H1 (cell line): ENCODE results near the gene EIF2A. TPM values are rescaled to one million over a fixed set of nuclear protein-coding genes. Genes with fewer than 3 reads are reported as not detected.

Experiments used
- polyA plus RNA-seq, 7 experiments: library from polyadenylated mRNA; depleted of rRNA in 3 of 7; stranded (reverse) in 5 of 7; unstranded in 2 of 7; fragments of >200 nt in 5 of 7; fragments of 200-250 nt in 2 of 7; gene quantifications; 1 replicate in 5 of 7; 2 replicates in 1 of 7; 4 replicates in 1 of 7; pipeline versions ENCODE4 v1.2.1 to v1.2.3, GENCODE V29; 2011 to 2013; ENCODE audit warnings: missing spikeins in 2 of 7, mixed read lengths in 2 of 7
- total RNA-seq: library from RNA; stranded (reverse); fragmentation: NEBNext Ultra II Directional; extraction: Animal tissue kit (Norgen Biotek cat#: 25700); gene quantifications from 2 replicates; pipeline ENCODE4 v1.2.1, GENCODE V29; 2021
- TF ChIP-seq, protein P1 (sequence below): fragments of 300-600 bp; sonication (generic); IDR thresholded peaks from 2 replicates; pipeline ENCODE4 v1.7.1; 2012; ENCODE audit warnings: low read length, moderate library complexity, mild to moderate bottlenecking, inconsistent platforms; ENCODE audit not compliant: insufficient replicate concordance

Gene EIF2A
- total and polyA plus RNA-seq, 2 of the 8 experiments (the other 6 are each of a cell fraction or from before 2014, with no cell fraction given): 59.3 to 91.6 TPM

DNA sequence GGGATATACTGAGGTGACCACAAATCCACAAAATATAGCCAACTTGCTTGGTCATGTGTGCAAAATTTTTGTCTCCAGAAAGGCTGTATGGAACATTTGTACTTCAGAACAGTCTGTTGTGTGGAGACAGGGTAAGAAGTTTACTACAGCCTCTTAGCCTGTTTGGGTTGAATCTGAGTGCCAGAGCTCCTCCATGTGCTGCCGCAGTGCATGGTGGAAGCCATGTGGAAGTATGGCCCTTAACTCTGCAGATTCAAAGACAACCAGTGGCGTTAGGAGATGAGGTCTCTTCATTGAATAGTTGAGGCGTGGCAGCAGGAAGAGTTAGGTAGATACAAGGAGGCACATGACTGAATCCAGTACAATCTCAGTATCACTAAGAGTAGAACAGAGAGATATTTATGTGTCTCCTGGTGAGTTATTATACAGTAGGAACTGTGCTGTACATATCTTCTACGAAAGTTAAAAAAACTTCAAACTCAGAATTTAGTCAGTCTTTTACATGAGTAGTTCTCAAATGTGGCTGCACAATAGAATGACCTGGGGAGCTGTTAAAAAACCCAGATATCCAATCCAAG lies 9.4 kb downstream of the EIF2A start (continued):
- TF ChIP-seq, protein P1, sequence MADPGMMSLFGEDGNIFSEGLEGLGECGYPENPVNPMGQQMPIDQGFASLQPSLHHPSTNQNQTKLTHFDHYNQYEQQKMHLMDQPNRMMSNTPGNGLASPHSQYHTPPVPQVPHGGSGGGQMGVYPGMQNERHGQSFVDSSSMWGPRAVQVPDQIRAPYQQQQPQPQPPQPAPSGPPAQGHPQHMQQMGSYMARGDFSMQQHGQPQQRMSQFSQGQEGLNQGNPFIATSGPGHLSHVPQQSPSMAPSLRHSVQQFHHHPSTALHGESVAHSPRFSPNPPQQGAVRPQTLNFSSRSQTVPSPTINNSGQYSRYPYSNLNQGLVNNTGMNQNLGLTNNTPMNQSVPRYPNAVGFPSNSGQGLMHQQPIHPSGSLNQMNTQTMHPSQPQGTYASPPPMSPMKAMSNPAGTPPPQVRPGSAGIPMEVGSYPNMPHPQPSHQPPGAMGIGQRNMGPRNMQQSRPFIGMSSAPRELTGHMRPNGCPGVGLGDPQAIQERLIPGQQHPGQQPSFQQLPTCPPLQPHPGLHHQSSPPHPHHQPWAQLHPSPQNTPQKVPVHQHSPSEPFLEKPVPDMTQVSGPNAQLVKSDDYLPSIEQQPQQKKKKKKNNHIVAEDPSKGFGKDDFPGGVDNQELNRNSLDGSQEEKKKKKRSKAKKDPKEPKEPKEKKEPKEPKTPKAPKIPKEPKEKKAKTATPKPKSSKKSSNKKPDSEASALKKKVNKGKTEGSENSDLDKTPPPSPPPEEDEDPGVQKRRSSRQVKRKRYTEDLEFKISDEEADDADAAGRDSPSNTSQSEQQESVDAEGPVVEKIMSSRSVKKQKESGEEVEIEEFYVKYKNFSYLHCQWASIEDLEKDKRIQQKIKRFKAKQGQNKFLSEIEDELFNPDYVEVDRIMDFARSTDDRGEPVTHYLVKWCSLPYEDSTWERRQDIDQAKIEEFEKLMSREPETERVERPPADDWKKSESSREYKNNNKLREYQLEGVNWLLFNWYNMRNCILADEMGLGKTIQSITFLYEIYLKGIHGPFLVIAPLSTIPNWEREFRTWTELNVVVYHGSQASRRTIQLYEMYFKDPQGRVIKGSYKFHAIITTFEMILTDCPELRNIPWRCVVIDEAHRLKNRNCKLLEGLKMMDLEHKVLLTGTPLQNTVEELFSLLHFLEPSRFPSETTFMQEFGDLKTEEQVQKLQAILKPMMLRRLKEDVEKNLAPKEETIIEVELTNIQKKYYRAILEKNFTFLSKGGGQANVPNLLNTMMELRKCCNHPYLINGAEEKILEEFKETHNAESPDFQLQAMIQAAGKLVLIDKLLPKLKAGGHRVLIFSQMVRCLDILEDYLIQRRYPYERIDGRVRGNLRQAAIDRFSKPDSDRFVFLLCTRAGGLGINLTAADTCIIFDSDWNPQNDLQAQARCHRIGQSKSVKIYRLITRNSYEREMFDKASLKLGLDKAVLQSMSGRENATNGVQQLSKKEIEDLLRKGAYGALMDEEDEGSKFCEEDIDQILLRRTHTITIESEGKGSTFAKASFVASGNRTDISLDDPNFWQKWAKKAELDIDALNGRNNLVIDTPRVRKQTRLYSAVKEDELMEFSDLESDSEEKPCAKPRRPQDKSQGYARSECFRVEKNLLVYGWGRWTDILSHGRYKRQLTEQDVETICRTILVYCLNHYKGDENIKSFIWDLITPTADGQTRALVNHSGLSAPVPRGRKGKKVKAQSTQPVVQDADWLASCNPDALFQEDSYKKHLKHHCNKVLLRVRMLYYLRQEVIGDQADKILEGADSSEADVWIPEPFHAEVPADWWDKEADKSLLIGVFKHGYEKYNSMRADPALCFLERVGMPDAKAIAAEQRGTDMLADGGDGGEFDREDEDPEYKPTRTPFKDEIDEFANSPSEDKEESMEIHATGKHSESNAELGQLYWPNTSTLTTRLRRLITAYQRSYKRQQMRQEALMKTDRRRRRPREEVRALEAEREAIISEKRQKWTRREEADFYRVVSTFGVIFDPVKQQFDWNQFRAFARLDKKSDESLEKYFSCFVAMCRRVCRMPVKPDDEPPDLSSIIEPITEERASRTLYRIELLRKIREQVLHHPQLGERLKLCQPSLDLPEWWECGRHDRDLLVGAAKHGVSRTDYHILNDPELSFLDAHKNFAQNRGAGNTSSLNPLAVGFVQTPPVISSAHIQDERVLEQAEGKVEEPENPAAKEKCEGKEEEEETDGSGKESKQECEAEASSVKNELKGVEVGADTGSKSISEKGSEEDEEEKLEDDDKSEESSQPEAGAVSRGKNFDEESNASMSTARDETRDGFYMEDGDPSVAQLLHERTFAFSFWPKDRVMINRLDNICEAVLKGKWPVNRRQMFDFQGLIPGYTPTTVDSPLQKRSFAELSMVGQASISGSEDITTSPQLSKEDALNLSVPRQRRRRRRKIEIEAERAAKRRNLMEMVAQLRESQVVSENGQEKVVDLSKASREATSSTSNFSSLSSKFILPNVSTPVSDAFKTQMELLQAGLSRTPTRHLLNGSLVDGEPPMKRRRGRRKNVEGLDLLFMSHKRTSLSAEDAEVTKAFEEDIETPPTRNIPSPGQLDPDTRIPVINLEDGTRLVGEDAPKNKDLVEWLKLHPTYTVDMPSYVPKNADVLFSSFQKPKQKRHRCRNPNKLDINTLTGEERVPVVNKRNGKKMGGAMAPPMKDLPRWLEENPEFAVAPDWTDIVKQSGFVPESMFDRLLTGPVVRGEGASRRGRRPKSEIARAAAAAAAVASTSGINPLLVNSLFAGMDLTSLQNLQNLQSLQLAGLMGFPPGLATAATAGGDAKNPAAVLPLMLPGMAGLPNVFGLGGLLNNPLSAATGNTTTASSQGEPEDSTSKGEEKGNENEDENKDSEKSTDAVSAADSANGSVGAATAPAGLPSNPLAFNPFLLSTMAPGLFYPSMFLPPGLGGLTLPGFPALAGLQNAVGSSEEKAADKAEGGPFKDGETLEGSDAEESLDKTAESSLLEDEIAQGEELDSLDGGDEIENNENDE: no peak
